Ectodermal cell (in vitro differentiated cells): Measurements from ENCODE around the gene CMTM4.

Source experiments
- H3K27ac ChIP-seq: 2 replicates; pipeline ENCODE4 v1.7.0; 2013; ENCODE audit warnings: mild to moderate bottlenecking, low read depth, low read length; ENCODE audit not compliant: insufficient read depth, poor library complexity, severe bottlenecking
- H3K27me3 ChIP-seq: 2 replicates; pipeline ENCODE4 v1.7.0; 2013; ENCODE audit warnings: mild to moderate bottlenecking, low read length; ENCODE audit not compliant: insufficient read depth, control insufficient read depth, poor library complexity, severe bottlenecking
- H3K36me3 ChIP-seq: one replicate; pipeline ENCODE4 v1.7.0; 2013; ENCODE audit warnings: low read length; ENCODE audit not compliant: control insufficient read depth, insufficient read depth
- H3K4me1 ChIP-seq: one replicate; pipeline ENCODE4 v1.7.0; 2013; ENCODE audit warnings: low read length; ENCODE audit not compliant: control insufficient read depth, insufficient read depth
- H3K4me3 ChIP-seq: 2 replicates; pipeline ENCODE4 v1.7.0; 2013; ENCODE audit warnings: low read depth, low read length, control low read depth; ENCODE audit not compliant: insufficient read depth
- H3K9me3 ChIP-seq: 2 replicates; pipeline ENCODE4 v1.7.0; 2013; ENCODE audit warnings: mild to moderate bottlenecking, low read length, moderate library complexity; ENCODE audit not compliant: control insufficient read depth
- WGBS, 2 experiments: methylation state at CpG; one replicate each; pipeline ENCODE4 v1.1.7; 2013; ENCODE audit warnings: missing lambda C conversion rate in 2 of 2; 5-methylcytosine and 5-hydroxymethylcytosine counted together

The CMTM4 gene

GRCh38 chr16:66660422-66661209 lies 35.9 kb downstream of the CMTM4 start:
- no peaks in the 10 kb centered on the region for H3K36me3 ChIP-seq
- H3K4me1 ChIP-seq: peaks cover 13% of the 10 kb centered on the region
- WGBS, 2 experiments: 27% methylated on average over 9 of the region's 9 CpGs
- no peak overlapping the region for H3K27ac ChIP-seq
- no peaks in the 10 kb centered on the region for H3K9me3 ChIP-seq
- no peaks in the 10 kb centered on the region for H3K27me3 ChIP-seq
- no peak overlapping the region for H3K4me3 ChIP-seq

- Histone ChIP-seq H3K4me3 (no peak overlapping the region), H3K27ac (no peak overlapping the region), H3K36me3 (no peaks in the 10 kb centered on the region), H3K27me3 (no peaks in the 10 kb centered on the region), H3K4me1 (peaks cover 13% of the 10 kb centered on the region), H3K9me3 (no peaks in the 10 kb centered on the region)
- 93 to 95% methylated on average over 5 of the region's 5 CpGs for WGBS, 2 experiments
Measured at GRCh38 chr16:66658860-66659190, 37.7 kb downstream of the CMTM4 start.

- H3K27ac ChIP-seq: no peak overlapping the region
- 89 to 90% methylated on average over 6 of the region's 6 CpGs for WGBS, 2 experiments
- H3K36me3 ChIP-seq: no peaks in the 10 kb centered on the region
- H3K27me3 ChIP-seq: no peaks in the 10 kb centered on the region
- no peak overlapping the region for H3K4me3 ChIP-seq
- H3K4me1 ChIP-seq: peaks cover 13% of the 10 kb centered on the region
- no peaks in the 10 kb centered on the region for H3K9me3 ChIP-seq
Measured at GRCh38 chr16:66658143-66658859, 38.2 kb downstream of the CMTM4 start.

GRCh38 chr16:66656547-66656946 lies 40.0 kb downstream of the CMTM4 start:
- peaks cover 8% of the 10 kb centered on the region for H3K4me1 ChIP-seq
- H3K27ac ChIP-seq: no peak overlapping the region
- H3K27me3 ChIP-seq: no peaks in the 10 kb centered on the region
- no peak overlapping the region for H3K4me3 ChIP-seq
- 92 to 96% methylated on average over 3 of the region's 3 CpGs for WGBS, 2 experiments
- H3K36me3 ChIP-seq: no peaks in the 10 kb centered on the region
- no peaks in the 10 kb centered on the region for H3K9me3 ChIP-seq

GRCh38 chr16:66653581-66654350 lies 42.8 kb downstream of the CMTM4 start:
- Histone ChIP-seq H3K27me3 (no peaks in the 10 kb centered on the region), H3K36me3 (no peaks in the 10 kb centered on the region), H3K9me3 (no peaks in the 10 kb centered on the region), H3K4me1 (no peaks in the 10 kb centered on the region), H3K27ac (no peak overlapping the region), H3K4me3 (no peak overlapping the region)
- WGBS, 2 experiments: 91 to 94% methylated on average over 6 of the region's 6 CpGs

GRCh38 chr16:66652661-66653360 lies 43.7 kb downstream of the CMTM4 start:
- Histone ChIP-seq H3K4me1 (no peaks in the 10 kb centered on the region), H3K4me3 (no peak overlapping the region), H3K9me3 (no peaks in the 10 kb centered on the region), H3K36me3 (no peaks in the 10 kb centered on the region), H3K27me3 (no peaks in the 10 kb centered on the region), H3K27ac (no peak overlapping the region)
- WGBS, 2 experiments: 92 to 97% methylated on average over 6 to 7 of the region's 7 CpGs

DNA sequence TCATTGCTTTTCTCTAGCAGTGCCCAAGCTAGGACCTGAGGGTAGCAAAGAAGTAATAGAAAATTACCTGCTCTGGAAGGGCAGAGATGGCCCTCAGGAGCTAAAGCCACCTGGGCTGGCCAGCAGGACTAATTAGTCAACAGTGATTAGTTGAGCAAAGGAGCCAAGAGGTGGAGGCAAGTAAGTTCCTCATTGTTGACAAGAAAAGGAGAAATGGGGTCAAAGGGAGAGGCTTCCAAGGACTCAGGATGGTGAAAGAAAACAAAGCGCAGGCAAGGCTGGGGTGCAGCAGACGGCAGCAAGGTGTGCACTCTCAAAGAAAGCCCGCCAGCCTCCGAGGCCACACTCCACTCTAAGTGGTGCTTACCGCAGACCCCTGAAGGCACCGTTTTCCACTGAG lies 44.6 kb downstream of the CMTM4 start:
- 94 to 95% methylated on average over 6 of the region's 6 CpGs for WGBS, 2 experiments
- Histone ChIP-seq H3K27me3 (no peaks in the 10 kb centered on the region), H3K9me3 (no peaks in the 10 kb centered on the region), H3K36me3 (no peaks in the 10 kb centered on the region), H3K4me3 (no peak overlapping the region), H3K4me1 (no peaks in the 10 kb centered on the region), H3K27ac (no peak overlapping the region)

GRCh38 chr16:66651474-66651765 lies 45.1 kb downstream of the CMTM4 start:
- H3K27me3 ChIP-seq: no peaks in the 10 kb centered on the region
- no peaks in the 10 kb centered on the region for H3K4me1 ChIP-seq
- WGBS, 2 experiments: 65% methylated on average over 2 of the region's 2 CpGs
- H3K27ac ChIP-seq: no peak overlapping the region
- no peaks in the 10 kb centered on the region for H3K9me3 ChIP-seq
- H3K4me3 ChIP-seq: no peak overlapping the region
- H3K36me3 ChIP-seq: no peaks in the 10 kb centered on the region

DNA sequence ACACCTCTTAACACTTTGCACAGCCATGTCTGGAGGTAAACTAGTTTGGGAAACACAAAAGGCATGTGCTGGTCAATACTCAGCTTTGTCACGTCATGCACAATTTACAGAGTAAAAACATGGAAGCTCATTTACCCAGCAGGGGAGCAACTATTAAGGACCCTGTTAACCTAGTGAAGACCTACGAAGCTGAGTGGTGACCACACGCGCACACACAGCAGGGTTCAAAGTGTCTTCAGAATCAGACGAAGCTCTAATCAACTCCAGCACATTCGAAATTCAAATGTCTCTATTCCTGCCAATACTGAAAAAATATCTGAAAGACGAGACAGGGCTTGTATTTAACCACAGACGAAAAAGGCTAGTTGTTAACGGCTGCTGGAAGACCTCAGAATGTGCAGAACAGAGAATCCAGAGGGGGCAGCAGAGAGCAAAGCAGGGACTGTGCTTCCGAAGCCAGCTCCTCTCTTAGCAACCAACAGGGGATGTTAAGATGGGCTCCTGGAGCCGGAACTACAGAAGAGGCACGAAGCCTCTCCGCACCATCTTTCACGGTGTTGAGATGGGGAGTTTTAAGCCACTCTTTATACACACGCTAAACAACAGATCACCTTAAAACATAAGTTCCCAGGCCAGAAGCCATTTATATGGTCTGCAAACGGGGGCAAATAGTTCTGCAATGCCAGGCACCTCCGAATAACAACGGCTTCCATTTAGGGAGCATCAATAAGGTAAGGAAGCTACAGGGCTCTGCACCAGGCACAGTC lies 45.7 kb downstream of the CMTM4 start:
- no peaks in the 10 kb centered on the region for H3K4me1 ChIP-seq
- WGBS, 2 experiments: 38 to 39% methylated on average over 17 of the region's 18 CpGs
- H3K27me3 ChIP-seq: no peaks in the 10 kb centered on the region
- H3K36me3 ChIP-seq: no peaks in the 10 kb centered on the region
- no peaks in the 10 kb centered on the region for H3K9me3 ChIP-seq
- no peak overlapping the region for H3K27ac ChIP-seq
- no peak overlapping the region for H3K4me3 ChIP-seq
